ENCODE results near the gene TRAPPC10. TPM values are rescaled to one million over a fixed set of nuclear protein-coding genes. Genes with fewer than 3 reads are reported as not detected.

TRAPPC10 gene
- total RNA-seq, 1 donor from 2014 or later = 22.2 TPM

DNA sequence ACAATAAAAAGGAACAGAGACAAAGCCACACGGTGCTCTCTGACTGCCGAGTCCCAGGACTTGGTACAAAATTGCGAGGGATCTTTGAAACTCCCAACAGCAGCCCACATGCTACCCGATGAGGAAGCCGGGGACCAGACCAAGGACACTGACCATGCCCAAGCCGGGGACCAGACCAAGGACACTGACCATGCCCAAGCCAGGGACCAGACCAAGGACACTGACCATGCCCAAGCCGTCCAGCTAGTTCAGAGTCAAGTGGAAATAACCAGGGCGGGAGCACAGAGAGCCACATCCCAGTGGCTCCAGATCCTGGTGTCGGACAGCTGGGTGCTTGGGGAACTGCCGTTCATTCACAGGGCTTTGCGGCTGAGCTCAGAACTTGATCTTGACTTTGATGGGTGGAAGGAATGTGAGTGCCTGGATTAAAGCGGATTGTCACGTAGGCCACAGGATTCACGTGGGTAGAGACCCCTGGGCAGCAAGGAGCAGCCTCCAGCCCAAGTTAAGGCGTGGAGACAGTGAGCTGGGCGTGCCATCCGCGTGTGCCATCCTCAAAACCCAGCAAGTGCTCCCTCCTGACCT, 16.5 kb upstream of the TRAPPC10 start:
- DNase-seq (ENCODE audit: low spot score) = no peak
- intact Hi-C loops (cut with DNase I) = no loop called here

DNA sequence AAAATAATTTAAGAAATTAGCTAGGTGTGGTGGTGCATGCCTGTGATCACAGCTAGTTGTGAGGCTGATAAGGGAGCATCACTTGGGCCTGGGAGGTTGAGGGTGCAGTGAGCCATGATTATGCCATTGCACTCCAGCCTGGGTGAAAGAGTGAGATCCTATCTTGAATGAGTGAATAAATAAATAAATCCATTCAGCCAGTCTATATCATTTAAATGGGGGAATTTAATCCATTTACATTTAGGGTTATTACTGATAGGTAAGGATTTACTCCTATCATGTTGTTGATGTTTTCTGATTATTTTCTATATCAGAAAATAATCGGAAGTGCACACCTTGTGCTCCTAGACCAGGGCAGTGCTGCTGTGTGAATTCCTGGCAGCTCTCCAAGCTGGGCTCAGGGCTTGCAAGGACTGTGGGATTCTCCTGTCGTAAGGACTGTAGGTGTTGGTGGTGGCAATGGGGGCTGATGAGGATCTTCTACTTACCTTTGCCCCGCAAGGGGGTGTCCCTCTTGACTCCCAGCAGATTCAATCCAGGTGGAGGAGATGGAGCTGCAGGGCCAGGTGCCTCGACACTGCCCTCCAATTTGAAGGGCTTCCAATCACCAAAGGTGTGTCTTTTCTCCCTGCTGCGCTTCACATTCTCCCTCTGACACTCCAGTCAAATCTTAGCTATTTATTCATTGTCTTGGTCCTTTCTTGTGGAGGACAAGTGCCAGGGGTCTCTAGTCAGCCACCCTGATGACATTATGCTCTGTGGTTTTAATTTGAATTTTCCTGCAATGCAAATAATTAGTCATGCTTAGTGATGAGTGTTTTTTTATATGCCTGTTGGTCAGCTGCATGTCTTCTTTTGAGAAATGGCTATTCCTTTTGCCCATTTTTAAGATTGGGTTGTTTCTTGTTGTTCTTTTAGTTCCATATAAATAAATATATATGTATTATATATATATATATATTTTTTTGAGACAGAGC, 14.1 kb upstream of the TRAPPC10 start:
- intact Hi-C loops (cut with DNase I) = no loop called here
- no peak for DNase-seq (ENCODE audit: low spot score)

DNA sequence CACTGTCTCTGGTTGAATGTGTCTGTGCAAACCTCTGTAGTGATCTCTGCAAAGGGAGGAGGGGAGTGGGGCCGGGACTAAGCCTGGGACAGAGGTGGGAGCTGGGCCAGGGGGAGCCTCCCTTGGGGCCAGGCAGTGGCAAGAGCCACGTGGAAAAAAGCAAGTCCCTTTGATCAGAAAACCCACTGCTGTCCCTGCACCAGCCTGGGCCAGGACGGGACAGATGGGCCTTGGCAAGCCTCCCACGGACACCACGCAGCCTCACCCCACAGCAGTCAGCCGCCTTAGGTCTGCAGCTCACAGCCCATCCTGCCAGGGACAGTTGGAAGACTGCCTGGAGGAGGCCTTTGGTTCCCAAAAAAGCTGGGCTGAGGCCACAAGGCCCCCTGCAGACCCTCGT, 11.7 kb upstream of the TRAPPC10 start:
- DNase-seq (ENCODE audit: low spot score) = no peak
- intact Hi-C loops (cut with DNase I) = no loop called here

DNA sequence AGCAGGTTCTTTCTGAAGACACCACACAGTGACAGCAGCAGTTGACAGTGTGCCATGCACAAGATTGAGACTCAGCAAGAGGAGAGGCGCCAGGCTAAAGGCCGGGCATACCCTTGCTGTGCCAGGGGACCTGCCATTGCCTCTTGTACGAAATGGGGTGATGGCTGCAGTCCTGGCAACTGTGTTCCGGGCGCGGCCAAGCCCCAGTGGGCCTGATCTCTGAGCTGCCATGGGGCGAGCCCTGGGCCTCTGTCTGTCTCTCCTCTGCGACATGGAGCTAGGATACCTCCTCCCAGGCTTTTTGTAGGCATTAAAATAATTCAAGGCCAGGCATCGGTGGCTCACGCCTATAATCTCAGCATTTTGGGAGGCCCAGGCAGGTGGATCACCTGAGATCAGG, 9.6 kb upstream of the TRAPPC10 start:
- no peak for DNase-seq (ENCODE audit: low spot score)
- intact Hi-C loops (cut with DNase I) = no loop called here

DNA sequence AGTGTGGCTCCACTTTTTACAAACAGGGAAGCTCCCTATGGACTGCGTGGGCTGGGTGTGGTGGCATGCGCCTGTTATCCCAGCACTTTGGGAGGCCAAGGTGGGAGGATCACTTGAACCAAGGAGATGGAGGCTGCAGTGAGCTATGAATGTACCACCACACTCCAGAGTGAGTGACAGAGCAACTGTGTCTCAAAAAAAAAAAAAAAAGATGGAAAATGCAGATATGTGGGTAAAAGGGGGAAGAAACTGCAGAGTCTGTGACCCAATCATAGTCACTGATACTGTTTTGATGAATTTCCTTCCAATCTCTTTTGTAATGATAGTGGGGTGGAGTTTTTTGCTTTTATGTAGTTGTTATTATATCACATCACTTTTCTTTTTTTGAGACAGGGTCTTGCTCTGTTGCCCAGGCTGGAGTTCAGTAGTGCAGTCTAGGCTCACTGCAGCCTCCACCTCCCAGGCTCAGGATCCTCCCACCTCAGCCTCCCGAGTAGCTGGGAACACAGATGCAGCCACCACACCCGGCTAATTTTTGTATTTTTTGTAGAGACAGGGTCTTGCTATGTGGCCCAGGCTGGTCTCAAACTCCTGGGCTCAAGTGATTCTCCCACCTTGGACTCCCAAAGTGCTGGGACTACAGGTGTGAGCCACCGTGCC, 8.7 kb upstream of the TRAPPC10 start:
- no peak for DNase-seq (ENCODE audit: low spot score)
- intact Hi-C loops (cut with DNase I) = no loop called here

DNA sequence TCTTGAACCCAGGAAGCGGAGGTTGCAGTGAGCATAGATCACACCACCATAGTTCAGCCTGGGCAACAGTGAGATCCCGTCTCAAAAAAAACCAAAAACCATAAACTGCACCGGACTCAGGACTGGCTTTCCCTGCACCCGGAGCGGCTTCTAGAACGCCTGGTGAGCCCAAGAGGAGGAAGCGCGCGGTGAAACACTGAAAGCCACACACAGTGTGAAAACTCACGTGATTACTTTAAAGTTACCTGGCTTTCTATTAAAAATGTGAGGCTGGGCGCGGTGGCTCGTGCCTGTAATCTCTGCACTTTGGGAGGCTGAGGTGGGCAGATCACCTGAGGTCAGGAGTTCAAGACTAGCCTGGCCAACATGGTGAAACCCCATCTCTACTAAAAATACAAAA, 7.0 kb upstream of the TRAPPC10 start:
- no peak for DNase-seq (ENCODE audit: low spot score)
- intact Hi-C loops (cut with DNase I) = no loop called here

DNA sequence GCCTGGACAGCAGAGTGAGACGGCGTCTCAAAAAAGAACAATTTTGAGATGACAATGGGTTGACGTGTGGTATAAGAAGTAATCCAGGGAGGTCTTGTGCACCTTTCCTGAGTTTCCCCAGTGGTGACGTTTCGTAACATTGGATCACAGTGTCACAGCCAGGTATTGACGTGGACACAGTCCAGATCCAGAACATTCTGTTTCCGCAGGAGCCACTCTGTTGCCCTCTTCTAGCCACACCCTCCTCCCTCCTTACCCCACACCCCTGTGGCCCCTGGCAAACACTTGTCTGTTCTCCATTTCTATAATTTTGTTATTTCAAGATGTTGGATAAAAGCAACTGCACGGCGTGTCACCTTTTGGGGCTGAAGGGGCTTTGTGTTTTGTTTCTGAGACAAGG, 6.5 kb upstream of the TRAPPC10 start:
- intact Hi-C loops (cut with DNase I) = no loop called here
- DNase-seq (ENCODE audit: low spot score) = no peak

DNA sequence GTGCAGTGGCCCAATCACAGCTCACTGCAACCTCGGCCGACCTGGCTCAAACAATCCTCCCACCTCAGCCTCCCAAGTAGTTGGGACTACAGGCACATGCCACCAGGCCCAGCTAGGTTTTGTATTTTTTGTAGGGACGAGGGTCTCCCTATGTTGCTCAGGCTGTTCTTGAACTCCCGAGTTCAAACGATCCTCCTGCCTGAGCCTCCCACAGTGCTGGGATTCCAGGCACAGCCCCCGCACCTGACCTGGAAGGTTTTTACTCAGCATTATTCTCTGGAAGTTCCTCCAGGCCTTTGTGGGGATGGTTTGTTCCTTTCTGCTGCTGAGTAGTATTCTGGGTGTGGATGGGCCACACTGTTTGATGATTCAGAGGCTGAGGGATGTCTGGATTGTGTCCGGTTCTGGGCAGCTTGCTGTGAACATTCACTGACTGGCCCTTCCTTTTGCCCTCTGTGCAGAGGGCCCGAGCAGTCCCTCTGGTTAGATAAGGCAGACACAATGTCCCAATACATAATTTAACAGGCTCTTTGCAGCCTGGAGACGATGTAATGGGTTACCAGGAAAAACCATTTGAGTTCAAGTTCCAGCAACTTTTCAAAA, 6.0 kb upstream of the TRAPPC10 start:
- no peak for DNase-seq (ENCODE audit: low spot score)
- intact Hi-C loops (cut with DNase I) = no loop called here

DNA sequence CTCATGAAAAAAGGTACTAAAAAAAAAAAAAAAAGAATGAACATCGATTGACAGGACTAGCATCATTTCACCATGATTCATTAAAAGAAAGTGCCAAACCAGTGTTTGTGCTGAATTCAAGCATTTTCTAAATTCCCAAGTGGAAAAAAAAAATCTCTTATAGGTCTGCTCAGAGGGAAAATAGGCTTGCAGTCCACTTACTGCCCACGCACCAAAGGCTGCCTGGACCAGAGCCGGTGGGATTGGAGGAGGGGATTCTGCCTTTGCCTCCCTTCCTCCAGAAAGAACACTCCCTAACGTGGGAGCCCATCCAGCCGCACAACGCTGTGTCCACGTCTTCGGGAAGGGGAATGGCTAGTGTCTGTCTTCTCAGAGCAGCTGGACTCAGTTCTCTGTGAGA, 5.5 kb upstream of the TRAPPC10 start:
- intact Hi-C loops (cut with DNase I) = no loop called here
- no peak for DNase-seq (ENCODE audit: low spot score)

DNA sequence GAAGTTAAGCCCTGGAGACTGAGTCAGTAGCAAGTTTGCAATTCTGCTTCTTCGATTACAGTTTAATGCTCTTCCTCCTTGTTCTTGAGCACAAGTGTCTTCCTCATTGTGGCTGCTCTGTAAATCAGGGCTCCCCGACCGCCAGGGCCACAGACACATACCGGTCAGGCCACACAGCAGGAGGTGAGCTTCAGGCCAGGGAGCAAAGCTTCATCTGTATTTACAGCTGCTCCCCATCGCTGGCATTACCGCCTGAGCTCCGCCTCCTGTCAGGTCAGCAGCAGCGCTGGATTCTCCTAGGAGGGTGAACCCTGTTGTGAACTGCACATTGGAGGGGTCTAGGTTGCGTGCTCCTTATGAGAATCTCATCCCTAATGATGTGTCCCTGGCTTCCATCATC, 1.7 kb upstream of the TRAPPC10 start:
- no peak for DNase-seq (ENCODE audit: low spot score)
- intact Hi-C loops (cut with DNase I) = loop anchor here (10.0 kb wide), 1 partner anchor 294 kb away; the partner anchor contains the start of gene PFKL

DNA sequence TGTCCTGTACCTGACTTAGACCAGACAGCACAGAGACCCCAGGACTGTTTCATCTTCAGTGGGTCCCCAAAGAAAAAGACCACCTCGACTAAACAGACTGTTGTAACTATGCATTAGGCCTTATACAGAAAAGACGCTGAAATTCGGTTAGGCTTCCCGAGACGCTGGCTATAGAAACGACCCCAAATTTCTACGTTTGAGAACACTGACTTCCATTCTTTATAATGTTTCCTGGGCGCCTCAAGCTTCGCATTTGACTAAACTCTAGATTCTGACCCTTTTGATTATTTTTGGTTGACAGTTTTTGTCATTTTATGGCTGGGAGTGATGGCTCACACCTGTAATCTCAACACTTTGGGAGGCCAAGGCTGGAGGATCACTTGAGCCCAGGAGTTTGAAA, 986 bp upstream of the TRAPPC10 start:
- no peak for DNase-seq (ENCODE audit: low spot score)
- intact Hi-C loops (cut with DNase I) = loop anchor here (10.0 kb wide), 1 partner anchor 294 kb away; the partner anchor contains the start of gene PFKL

DNA sequence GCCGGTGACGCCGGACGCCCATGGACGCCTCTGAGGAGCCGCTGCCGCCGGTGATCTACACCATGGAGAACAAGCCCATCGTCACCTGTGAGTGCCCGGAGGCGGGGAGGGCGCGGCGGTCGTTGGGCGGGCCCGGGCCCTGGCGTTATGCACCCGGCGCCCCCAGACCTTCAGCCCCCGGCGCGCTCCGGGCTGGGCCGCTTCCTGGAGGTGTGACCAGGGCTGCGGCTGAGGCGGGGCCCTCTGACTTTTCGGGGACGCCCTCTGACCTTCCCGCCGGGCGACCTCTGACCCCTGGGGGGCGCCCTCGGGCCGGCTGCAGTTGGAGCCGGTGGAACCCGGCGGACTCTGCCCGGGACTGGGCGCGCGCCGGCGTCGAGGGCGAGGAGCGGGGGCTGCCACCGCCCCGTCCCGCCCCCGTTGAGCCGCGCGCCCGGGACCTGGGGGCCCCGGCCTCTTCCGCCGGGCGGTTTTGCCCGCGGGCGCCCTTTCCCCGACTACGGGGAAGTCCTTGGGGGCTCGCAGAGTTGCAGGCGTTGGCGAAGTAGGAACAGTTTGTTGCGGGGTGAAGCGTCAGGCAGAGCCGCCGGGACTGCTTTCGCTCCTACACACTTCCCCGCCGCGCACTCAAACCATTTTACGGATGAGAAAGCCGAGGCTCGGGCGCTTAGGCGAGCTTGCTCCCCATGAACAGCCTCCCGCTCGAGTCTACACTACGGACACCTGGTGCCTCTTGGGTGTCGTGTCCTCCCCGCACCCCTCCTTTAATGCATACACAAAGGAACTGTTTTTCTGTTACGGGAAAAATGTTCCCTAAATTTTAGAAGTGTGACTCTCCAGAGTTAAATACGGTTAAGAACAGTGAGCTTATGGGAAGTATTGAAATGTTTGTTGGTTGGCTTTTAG, 618 bp downstream of the TRAPPC10 start:
- DNase-seq (ENCODE audit: low spot score) = peak; percentile 87
- intact Hi-C loops (cut with DNase I) = loop anchor here (10.0 kb wide), 1 partner anchor 292 kb away; the partner anchor contains the start of gene PFKL

DNA sequence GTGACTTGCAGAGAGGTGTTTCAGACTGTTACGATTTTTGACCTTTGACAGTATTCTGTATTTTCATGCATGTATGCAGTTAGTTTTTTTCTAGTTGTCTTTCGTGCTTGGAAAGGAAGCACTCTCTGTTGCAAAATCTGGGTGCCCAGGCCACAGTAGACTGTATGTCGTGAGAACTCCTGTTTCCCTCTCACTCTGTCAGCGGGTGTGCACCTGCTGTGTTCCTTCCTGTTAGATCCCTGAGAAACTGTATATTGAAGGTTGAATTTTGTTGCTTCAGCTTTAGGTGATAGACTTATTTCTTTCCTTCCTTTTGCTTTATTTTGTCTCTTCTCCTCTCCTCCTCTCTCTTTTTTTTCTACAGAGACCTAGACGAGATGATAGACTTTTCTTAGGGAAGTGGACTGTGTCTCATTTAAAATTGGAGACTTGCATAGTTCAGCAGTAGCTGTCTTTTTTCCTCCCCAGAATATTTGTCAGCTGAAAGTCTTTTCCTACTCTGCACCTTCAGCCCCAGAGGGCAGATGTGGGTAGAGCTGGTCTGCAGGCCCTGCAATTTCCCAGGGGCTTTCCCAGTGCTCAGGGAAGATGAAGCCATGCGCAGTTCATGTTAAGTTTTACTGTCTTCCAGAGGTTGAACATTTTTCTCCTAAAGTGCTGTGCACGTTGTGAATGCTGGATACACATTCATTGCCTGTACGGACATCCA, 1.4 kb downstream of the TRAPPC10 start:
- no peak for DNase-seq (ENCODE audit: low spot score)
- intact Hi-C loops (cut with DNase I) = loop anchor here (10.0 kb wide), 1 partner anchor 291 kb away; the partner anchor contains the start of gene PFKL

DNA sequence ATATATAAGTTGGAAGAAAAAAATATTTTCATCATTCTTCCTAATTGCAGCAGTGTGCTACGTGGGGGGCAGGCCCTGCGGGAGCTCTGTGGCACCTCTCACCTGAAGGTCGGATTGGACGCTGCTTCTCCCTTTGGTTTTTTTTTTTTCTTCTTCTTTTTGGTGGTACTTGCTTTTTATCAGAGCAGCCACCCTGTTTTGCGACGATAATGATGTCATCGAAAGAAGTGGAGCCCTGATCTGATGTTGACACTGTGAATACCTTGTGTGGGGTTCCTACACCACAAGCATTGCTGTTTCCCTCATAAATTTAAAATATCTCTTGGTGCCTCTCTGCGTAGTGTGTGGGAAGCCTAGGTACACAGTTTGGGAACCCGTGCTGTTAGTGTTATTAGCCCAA, 5.5 kb downstream of the TRAPPC10 start:
- DNase-seq (ENCODE audit: low spot score) = no peak
- intact Hi-C loops (cut with DNase I) = loop anchor here (10.0 kb wide), 1 partner anchor 287 kb away; the partner anchor contains the start of gene PFKL

DNA sequence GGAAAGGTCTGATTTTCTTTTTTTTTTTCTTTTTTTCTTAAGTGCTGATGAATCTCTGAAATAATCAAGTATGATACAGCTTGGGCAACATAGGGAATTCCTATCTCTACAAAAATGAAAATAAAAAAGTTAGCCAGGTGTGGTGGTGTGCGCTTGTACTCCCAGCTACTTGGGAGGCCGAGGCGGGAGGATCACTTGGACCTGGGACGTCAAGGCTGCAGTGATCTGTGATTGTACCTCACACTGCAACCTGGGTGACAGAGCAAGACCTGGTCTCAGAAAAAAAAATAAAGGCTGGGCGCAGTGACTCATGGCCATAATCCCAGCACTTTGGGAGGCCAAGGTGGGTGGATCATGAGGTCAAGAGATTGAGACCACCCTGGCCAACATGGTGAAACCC, 6.0 kb downstream of the TRAPPC10 start:
- intact Hi-C loops (cut with DNase I) = loop anchor here (10.0 kb wide), 1 partner anchor 287 kb away; the partner anchor contains the start of gene PFKL
- DNase-seq (ENCODE audit: low spot score) = no peak

DNA sequence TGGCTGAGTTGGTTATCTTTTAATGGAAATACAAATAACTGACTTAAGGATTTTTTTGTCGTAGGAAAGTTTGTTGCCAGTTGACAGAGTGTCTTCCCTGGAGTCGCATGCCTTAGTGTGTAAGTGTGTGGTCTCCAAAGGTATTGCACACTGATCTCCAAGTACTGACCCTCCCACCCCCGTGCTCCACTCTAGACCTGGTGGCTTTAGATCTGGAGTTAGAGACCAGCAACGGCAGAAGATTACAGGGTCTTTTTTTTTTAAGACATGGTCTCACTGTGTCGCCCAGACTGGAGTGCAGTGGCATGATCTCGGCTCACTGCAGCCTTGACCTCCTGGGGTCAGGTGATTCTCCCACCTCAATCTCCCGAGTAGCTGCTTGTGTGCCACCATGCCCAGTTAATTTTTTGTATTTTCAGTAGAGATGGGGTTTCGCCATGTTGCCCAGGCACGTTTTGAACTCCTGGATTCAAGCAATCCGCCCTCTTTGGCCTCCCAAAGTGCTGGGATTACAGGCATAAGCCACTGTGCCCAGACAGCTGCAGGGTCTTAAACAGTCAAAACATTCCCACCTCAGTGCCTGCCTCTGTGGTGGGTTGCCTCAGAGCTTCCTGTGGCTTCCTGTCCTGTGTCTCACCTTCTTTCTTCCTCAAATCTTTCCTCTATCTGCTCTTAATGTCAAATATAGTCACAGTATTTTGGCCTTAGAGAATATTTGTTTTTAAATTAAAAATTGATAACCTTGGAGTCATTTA, 6.9 kb downstream of the TRAPPC10 start:
- intact Hi-C loops (cut with DNase I) = loop anchor here (10.0 kb wide), 1 partner anchor 286 kb away; the partner anchor contains the start of gene PFKL
- DNase-seq (ENCODE audit: low spot score) = no peak

DNA sequence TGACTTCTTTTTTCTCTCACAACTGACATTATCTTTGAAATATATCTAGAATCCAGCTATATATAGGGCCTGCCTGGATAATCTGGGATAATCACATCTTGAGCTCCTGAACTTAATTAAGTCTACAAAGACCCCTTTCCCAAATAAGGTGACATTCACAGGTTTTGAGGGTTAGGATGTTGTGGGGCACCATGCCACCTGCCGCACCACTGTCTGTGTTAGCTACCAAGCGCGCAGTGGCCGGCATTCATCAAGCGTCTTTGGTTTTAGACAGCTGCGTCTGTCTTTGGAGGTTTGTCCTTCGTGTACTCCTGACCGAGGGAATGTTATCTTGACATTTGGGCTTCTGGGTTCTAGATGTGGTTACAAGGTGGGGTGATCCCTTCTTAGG, 7.5 kb downstream of the TRAPPC10 start:
- intact Hi-C loops (cut with DNase I) = loop anchor here (10.0 kb wide), 1 partner anchor 285 kb away; the partner anchor contains the start of gene PFKL
- no peak for DNase-seq (ENCODE audit: low spot score)

Data from cardiac septum (tissue), 1 donor.